Stimulated activated CD8-positive, alpha-beta memory T cell treated with anti-CD3 and anti-CD28 coated beads, Interleukin-15, amount 100 ng/mL, for 1 hour (primary cell): Measurements from ENCODE around the gene TAF7.
"Not testable (repeated sequence)": the region's sequence is repeated elsewhere in the genome, so short reads cannot be mapped to it uniquely, and the experiment has no call there.

Experiments
- DNase-seq: peaks from one replicate; pipeline ENCODE4 v3.0.0-alpha.2; 2020; ENCODE audit warnings: low read depth

TAF7 gene

GRCh38 chr5:141320225-141321169 lies at the start of gene TAF7:
Gene TAF7, minus strand, starts transcription at chr5:141320784. Its CDS starts 740 bp downstream, at chr5:141320044.
- peak; percentile 81 for DNase-seq

- no peak for DNase-seq
Observed at GRCh38 chr5:141366016-141366896, 45.7 kb upstream of the TAF7 start.

- DNase-seq = no peak
Observed at GRCh38 chr5:141363952-141364660, 43.5 kb upstream of the TAF7 start, which contains the start of gene PCDHGA5. Gene PCDHGA5, plus strand, starts transcription at chr5:141364162. Its CDS starts 169 bp downstream, at chr5:141364331.

- DNase-seq = no peak
Observed at GRCh38 chr5:141362719-141363118, 42.1 kb upstream of the TAF7 start.

DNA sequence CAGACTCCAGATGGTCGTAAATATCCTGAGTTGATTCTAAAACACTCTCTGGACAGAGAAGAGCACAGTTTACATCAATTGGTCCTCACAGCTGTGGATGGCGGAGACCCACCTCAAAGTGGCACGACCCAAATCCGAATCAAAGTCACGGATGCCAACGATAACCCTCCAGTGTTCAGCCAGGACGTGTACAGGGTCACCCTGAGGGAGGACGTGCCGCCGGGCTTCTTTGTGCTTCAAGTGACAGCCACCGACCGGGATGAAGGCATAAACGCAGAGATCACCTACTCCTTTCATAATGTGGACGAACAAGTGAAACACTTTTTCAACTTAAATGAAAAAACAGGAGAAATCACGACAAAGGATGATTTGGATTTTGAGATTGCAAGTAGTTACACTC lies 40.1 kb upstream of the TAF7 start:
- DNase-seq = no peak

DNA sequence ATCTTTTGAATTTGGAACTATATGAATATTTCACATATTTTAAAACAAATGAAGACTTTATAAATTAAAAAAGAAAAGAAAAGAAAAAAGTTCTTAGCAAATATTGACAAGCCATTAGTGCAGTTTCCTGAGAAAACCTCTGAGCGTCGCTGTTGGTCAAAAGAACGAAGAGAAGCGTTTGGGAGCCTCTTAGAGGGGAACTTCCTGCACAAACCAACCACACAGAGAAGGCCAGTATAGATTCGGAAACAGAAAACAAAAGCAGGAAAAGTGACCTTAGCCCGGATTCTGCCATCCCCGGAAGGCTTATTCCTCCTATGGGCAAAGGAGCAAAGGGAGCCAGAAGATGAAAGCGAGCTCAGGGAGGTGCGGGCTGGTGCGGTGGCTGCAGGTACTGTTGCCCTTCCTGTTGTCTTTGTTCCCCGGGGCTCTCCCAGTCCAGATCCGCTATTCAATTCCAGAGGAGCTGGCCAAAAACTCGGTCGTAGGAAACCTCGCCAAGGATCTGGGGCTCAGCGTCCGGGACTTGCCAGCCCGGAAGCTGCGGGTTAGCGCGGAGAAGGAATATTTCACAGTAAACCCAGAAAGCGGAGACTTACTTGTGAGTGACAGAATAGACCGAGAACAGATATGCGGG lies 39.3 kb upstream of the TAF7 start, which contains the start of gene PCDHGB2:
TSS of gene PCDHGB2 (plus strand) at position 205 of the 637 bp plus-strand sequence. CDS start at position 347, 142 bp downstream.
- no peak for DNase-seq

- DNase-seq = no peak
Observed at GRCh38 chr5:141356950-141357349, 36.4 kb upstream of the TAF7 start.

DNA sequence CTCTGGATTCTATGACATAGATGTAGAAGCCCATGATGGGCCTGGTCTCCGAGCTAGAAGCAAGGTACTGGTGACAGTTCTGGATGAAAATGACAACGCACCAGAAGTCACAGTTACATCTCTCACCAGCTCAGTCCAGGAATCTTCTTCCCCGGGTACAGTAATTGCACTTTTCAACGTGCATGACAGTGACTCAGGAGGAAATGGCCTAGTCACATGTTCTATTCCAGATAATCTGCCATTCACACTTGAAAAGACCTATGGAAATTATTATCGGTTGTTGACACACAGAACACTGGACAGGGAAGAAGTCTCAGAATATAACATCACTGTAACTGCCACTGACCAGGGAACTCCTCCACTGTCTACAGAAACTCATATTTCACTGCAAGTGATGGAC lies 35.5 kb upstream of the TAF7 start:
- DNase-seq = no peak

- DNase-seq = no peak
Observed at GRCh38 chr5:141355641-141356040, 35.1 kb upstream of the TAF7 start.

- DNase-seq = no peak
Observed at GRCh38 chr5:141354900-141355469, 34.4 kb upstream of the TAF7 start, which contains the start of gene PCDHGA4. Gene PCDHGA4, plus strand, starts transcription at chr5:141355021. Its CDS starts 87 bp downstream, at chr5:141355108.

DNA sequence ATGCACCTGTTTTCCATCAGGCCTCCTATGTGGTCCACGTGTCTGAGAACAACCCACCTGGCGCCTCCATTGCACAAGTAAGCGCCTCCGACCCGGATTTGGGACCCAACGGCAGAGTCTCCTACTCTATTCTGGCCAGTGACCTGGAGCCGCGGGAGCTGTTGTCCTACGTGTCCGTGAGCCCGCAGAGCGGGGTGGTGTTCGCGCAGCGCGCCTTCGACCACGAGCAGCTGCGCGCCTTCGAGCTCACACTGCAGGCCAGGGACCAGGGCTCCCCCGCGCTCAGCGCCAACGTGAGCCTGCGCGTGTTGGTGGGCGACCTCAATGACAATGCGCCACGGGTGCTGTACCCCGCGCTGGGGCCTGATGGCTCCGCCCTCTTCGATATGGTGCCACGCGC lies 31.0 kb upstream of the TAF7 start:
- no peak for DNase-seq

DNA sequence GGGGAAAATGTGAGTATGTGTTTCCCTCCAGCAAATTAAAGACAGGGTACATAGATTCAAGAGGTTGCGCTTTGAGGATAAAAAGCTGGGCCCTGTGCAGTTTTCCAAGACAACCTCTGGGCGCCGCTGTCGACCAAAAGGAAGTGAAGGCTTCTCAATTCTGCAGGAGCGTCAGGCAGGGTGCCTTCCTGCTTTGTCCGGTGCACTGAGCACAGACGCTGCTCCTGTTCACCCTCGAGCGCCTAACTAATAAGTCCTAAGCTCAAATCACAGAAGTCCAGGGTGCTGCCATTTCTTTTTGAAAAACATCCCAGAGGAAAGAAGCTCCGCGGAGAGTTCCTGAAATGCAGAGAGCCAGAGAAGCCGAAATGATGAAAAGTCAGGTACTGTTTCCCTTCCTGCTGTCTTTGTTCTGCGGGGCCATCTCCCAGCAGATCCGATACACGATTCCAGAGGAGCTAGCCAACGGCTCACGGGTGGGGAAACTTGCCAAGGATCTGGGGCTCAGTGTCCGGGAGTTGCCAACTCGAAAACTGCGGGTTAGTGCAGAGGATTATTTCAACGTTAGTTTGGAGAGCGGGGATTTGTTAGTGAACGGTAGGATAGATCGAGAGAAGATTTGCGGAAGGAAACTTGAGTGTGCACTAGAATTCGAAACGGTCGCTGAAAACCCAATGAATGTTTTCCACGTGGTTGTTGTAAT lies 29.5 kb upstream of the TAF7 start, which contains the start of gene PCDHGB1:
TSS of gene PCDHGB1 (plus strand) at position 183 of the 703 bp plus-strand sequence. CDS start at position 345, 162 bp downstream.
- DNase-seq = no peak

DNA sequence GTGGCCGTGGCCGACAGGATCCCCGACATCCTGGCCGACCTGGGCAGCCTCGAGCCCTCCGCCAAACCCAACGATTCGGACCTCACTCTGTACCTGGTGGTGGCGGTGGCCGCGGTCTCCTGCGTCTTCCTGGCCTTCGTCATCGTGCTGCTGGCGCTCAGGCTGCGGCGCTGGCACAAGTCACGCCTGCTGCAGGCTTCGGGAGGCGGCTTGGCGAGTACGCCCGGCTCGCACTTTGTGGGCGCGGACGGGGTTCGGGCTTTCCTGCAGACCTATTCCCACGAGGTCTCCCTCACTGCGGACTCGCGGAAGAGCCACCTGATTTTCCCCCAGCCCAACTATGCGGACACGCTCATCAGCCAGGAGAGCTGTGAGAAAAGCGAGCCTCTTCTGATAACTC lies 25.4 kb upstream of the TAF7 start:
- not testable (repeated sequence) for DNase-seq

DNA sequence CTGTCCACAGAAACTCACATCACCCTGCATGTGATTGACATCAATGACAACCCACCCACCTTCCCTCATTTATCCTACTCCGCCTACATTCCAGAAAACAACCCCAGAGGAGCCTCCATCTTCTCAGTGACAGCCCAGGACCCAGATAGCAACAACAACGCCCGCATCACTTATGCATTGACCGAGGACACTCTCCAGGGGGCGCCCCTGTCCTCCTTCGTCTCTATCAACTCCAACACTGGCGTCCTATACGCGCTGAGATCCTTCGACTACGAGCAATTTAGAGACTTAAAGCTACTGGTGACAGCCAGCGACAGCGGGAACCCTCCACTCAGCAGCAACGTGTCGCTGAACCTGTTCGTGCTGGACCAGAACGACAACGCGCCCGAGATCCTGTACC lies 24.7 kb upstream of the TAF7 start:
- no peak for DNase-seq

DNA sequence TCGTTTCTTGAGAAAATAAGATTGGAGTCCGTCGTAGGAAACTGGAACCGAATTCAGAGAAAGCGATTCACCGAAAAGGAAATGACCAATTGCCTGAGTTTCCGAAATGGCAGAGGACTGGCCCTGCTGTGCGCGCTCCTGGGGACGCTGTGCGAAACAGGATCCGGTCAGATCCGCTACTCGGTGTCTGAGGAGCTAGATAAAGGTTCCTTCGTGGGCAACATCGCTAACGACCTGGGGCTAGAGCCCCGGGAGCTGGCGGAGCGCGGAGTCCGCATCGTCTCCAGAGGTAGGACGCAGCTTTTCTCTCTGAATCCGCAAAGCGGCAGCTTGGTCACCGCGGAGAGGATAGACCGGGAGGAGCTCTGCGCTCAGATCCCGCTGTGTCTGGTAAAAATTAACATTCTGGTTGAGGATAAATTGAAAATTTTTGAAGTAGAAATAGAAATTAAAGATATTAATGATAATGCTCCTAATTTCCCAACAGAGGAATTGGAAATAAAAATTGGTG lies 23.4 kb upstream of the TAF7 start:
- no peak for DNase-seq

DNA sequence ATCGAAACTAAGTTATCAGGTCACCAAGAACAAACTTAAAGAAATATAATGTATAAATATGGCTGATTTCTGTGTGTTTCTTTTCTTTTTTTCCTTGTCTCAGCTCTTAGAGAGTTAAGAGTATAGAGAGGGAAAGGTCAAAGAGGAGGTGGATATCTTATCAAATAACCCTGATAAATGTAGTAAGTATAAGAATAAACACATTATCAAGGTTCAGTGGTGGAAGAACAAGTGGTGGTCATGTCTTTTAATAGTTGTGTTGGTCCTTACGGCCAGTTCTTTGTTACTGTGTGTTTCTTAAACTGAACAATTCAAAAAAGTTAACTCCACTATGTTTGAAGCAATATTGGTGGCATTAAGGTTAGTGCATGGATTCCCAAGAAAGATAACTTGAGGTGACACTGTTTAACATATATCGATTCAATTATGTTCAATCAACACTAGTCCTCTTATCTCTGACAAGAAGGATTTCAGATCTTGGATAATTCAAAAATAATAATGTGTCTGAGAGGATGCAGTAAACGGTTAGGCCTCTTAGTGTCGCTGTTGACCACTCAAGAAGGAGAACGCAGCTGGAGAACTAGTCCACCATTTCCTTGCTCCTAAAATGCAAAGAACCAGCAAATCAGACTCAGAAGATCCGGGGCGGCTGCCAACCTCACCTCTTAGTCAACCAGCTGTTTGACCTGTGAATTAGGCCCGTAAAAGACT lies 22.8 kb upstream of the TAF7 start, which contains the start of gene PCDHGA3:
TSS of gene PCDHGA3 (plus strand) at position 588 of the 711 bp plus-strand sequence. CDS start 205 bp downstream, outside the sequence.
- DNase-seq = no peak

- DNase-seq = no peak
Observed at GRCh38 chr5:141342773-141343172, 22.2 kb upstream of the TAF7 start.

GRCh38 chr5:141340781-141341354 lies 20.3 kb upstream of the TAF7 start:
- not testable (repeated sequence) for DNase-seq
